IPS-NIHi7 (cell line): Measurements from ENCODE around the gene TTC21A.
"Not testable (repeated sequence)": the region's sequence is repeated elsewhere in the genome, so short reads cannot be mapped to it uniquely, and the experiment has no call there.

Experiments
- DNase-seq: peaks from one replicate; pipeline ENCODE4 v3.0.0; 2012; ENCODE audit warnings: mixed read lengths; ENCODE audit errors: extremely low spot score

The TTC21A gene, protein sequence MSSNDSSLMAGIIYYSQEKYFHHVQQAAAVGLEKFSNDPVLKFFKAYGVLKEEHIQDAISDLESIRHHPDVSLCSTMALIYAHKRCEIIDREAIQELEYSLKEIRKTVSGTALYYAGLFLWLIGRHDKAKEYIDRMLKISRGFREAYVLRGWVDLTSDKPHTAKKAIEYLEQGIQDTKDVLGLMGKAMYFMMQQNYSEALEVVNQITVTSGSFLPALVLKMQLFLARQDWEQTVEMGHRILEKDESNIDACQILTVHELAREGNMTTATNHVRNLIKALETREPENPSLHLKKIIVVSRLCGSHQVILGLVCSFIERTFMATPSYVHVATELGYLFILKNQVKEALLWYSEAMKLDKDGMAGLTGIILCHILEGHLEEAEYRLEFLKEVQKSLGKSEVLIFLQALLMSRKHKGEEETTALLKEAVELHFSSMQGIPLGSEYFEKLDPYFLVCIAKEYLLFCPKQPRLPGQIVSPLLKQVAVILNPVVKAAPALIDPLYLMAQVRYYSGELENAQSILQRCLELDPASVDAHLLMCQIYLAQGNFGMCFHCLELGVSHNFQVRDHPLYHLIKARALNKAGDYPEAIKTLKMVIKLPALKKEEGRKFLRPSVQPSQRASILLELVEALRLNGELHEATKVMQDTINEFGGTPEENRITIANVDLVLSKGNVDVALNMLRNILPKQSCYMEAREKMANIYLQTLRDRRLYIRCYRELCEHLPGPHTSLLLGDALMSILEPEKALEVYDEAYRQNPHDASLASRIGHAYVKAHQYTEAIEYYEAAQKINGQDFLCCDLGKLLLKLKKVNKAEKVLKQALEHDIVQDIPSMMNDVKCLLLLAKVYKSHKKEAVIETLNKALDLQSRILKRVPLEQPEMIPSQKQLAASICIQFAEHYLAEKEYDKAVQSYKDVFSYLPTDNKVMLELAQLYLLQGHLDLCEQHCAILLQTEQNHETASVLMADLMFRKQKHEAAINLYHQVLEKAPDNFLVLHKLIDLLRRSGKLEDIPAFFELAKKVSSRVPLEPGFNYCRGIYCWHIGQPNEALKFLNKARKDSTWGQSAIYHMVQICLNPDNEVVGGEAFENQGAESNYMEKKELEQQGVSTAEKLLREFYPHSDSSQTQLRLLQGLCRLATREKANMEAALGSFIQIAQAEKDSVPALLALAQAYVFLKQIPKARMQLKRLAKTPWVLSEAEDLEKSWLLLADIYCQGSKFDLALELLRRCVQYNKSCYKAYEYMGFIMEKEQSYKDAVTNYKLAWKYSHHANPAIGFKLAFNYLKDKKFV (N-terminal part only)

DNA sequence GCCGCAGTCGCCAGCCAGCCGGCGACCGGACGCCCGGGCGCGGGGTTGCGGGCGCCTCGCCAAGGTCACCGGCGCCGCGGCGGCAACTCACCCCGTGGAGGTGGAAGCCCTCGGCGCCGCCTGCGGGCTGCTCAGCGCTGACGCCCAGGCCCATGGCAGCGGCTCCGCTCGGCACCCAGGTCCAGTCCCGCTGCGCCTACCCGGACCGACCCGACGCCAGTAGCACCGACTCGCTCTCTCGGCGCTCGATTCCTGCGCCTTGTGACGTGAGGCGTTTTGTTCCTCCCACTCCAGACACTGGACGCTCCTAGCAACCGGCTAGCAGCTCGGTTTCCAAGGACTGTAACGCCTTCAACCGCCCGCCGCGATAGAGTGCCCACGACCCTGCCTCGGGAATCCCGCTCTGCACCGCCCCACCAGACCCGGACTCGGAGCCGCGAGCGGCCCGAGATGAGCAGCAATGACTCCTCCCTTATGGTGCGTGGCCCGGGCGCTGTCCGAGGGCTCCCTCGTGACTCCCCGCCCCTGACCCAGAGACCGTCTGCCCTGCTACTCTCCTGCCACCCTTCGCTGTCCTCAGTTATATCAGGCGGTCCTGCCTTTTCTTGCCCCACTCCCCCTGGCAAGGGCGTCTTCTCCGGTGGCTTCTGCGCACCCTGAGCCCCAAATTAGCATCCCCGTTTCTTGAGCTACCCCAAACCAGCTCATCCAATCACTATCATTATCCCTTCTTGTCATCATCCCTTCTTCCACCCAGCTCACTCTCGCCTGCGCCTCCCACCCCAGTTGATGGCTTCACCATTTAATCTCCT lies at the start of gene TTC21A, which contains the start of gene GORASP1:
Gene TTC21A (plus strand): TSS at position 293 of the 812 bp plus-strand sequence. CDS start 158 bp downstream, at position 451.
Gene GORASP1 (minus strand): TSS at position 240 of the 812 bp plus-strand sequence. CDS start 86 bp downstream, at position 154.
- DNase-seq, result peak; percentile 93

DNA sequence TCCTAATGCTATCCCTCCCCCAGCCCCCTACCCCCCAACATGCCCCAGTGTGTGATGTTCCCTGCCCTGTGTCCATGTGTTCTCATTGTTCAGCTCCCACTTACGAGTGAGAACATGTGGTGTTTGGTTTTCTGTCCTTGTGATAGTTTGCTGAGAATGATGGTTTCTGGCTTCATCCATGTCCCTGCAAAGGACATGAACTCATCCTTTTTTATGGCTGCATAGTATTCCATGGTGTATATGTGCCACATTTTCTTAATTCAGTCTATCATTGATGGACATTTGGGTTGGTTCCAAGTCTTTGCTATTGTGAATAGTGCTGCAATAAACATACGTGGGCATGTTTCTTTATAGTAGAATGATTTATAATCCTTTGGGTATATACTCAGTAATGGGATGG lies 46.3 kb upstream of the TTC21A start:
- DNase-seq, result not testable (repeated sequence)

DNA sequence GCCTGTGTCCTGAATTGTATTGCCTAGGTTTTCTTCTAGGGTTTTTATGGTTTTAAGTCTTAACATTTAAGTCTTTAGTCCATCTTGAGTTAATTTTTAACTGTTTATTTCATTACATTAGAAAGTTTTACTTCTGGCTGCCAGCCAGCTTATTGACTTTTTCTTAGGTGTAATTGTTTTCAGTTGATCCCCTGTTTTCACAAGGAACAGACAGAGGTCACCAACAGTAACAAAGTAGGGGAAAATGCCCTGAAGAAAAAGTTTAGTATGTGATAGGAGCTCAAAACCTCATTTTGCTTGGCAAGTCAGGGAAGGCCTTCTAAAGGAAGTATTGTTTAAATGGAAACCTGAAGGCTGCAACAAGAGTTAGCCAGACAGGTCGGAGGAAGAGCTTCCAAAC lies 45.3 kb upstream of the TTC21A start:
- no peak for DNase-seq

DNA sequence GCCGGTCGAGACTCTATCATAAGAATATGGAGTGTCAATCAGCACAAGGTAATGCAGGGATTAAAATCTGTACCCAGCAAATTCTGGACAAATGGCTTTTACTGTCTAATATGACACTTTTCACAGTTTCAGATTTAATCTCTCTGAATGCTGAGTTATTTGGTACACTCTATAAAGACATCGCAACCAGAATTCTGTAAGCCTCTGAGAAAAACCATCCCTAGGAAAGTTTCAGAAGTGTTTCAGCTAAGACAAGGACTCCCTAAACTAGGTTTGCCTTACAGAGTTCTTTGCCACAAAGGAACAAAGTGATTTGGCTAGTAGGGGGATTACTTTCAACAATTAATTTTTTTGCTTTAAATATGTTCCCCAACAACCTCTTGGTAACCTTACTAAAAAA lies 44.3 kb upstream of the TTC21A start:
- no peak for DNase-seq

DNA sequence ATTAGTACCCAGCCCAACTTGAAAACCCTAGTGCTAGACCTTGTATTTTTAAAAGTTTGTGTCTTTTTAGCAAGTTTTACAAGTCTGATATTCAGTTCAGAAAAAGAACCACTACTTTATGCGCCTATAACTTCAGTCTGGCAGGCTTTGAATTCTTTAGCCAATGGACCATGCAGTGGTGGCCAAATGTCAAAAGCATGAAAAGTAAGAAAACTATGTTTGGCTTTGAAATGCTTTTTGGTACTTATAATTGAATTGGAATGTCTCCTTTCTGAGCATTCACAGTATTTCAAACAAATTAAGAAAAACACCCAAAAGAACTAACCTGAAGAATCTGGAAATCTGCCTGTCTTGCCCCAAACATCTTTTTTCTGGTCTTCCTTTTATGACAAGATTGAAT lies 42.8 kb upstream of the TTC21A start:
- no peak for DNase-seq

DNA sequence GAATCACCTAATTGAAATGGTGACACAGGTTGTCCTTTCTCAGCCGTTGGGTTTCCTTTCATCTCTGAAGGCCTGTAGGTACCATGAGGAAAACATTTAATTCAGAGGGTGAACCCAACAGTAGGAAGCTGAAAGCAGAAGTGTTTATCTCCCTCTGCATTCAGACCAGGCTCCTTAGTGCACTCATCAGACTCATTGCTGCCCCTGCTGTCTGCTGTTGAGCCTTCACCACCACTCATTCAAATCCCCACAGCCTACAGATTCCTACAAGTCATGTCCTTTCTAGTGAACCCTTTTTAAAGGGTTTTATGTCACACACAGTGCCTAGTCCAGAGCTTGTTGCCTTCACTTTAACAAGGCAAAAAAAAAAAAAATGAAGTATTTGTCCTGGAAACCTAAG lies 42.3 kb upstream of the TTC21A start:
- DNase-seq, result peak; percentile 76

DNA sequence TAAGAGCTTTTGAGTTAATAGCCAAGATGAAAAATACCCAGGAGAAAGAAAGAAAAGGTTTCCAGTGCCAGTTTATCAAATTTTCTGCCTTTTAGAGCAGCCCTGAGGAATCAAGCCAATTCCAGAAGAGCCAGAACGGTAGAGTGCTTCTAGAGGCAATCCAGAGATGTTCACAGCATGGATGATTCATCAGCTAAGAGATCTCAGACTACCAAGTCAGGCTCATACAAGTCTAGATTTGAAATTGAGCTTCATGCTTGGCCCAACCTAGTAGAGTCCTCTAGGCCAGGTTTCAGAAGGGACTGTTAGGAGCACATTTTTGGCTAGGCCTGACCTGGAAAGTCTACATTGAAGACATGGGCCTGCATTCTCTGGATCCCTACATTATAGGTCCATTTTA lies 40.2 kb upstream of the TTC21A start:
- DNase-seq, result no peak

DNA sequence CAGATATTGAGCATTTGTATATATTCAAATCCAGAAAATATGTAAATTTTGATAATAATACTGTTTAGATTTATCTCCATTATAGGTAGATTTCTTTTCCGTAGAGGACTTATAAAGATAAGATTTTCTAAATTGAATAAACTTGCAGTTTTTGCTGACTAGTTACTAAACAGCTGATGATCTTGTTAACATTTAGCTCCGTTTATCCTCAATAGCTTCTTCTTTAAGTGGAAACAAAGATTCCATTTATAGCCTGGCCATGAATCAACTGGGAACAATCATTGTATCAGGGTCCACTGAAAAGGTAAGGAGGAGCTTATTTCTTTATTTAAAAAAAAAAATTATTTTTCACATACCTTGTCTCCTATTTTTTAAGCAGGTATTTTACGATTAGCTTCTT lies 38.9 kb upstream of the TTC21A start:
- no peak for DNase-seq

DNA sequence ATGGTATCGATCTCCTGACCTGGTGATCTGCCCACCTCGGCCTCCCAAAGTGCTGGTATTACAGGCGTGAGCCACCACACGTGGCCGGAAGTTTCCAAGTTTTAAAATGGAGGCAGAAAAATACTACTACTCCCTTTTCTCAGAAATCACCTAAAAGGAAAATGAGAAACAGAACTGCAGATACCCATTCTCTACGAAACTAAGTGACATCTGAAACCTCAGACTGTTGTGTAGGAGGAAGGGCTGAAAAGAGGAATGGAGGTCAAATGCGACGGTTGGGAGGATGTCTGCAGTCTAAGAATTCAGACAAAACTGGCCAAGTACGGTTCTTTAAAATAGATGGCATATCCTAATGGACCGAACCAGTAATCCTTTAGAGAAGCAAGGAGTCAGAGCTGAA lies 31.6 kb upstream of the TTC21A start:
- DNase-seq, result no peak

DNA sequence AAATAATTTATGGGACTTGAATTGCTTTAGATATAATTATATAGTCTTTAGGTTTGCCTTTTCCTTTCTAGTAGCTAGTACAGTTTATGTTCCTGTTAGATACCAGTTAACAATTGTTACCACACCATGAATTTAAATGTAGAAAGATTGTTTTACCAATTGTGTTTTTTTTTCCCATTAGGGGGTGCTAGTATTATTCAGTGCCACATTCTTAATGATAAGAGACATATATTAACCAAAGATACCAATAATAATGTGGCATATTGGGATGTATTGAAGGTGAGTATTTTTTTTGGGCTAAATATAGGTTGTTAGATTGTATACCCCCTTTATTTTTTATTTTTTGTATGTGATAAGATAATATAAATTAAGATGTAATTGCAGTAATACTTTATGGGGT lies 27.9 kb upstream of the TTC21A start:
- DNase-seq, result no peak

DNA sequence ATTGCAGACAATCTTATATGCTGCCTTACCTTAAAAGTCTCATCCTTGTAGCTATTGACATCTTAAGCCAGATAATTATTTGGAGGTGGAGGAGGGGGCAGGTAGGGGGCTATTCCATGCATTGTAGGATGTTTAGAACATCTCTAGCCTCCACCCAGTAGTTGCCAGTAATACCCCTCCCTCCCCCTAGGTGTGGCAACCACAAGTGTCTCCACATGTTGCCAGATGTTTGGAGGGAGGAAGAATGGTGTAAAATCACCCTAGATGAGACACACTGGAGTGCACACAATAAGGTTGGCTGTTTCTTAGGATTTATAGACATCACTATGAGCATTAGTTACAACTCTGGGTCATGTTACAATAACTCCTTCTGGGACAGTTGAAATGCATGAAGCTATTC lies 27.5 kb upstream of the TTC21A start:
- DNase-seq, result no peak

DNA sequence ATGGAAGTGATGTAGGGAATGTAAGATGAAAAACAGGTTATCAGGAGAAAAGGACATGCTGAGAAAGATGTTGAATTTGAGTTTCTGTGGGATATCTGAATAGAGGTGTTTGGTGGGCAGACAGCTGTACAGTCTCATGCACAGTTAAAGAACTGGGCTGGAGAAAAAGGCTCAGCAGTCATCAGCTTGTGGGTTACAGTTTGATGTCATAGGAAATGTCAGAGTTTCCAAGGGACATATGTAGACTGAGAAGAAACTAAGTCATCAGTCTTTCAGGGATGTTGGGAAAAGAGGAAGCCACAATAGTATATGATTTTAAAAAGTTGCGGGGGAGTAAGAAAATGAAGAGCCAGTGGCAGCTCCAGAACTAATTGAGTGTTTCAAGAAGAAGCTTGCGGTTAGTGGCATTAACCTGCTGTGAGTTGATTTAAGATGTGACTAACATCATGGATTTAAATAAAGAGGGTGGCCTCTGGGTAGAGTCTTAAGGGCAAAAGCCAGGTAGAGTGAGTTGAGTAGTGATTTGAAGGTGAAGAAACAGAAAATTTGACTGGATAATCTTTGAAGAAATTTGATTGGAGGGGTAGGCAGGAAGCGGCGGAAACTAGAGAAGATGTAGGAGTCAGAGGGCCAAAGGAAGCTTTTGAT lies 24.7 kb upstream of the TTC21A start:
- no peak for DNase-seq

DNA sequence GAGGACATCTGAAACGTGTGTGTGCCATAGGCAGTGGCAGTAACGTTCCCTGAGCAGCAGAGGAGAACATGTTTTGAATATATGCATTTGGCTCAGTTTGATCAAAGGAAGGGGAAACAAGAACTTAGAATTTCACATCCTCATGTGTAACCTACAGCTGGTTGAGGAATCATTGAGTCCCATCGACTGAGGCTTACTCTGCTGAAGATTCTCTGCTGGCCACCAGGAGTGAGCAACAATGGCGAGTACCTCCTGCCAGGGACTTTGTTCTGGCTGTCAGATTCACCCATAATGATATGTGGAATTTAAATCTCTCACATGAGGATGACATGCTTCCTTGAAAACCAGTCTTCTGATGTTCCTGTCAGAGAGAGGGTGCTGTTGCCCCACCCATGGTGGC lies 21.3 kb upstream of the TTC21A start:
- no peak for DNase-seq

DNA sequence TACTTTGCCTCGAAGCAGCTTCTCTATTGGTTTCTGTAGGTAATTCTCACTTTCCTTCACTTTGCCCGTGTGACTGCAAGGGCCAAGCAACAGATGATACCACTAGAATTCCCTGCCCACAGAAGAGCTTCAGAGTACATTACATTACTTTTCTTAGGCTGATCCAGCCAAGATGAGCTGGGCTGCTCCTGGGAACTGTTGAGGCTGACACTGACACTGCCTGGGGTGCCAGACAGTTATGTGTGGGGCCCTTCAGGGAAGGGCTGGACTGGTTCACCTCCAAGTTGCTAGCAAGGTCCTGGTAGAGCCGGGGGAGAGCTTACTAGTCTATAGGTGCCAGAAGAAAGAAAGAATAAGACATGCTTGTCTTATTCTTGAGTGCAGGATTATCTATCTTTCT lies 19.0 kb upstream of the TTC21A start:
- DNase-seq, result no peak

DNA sequence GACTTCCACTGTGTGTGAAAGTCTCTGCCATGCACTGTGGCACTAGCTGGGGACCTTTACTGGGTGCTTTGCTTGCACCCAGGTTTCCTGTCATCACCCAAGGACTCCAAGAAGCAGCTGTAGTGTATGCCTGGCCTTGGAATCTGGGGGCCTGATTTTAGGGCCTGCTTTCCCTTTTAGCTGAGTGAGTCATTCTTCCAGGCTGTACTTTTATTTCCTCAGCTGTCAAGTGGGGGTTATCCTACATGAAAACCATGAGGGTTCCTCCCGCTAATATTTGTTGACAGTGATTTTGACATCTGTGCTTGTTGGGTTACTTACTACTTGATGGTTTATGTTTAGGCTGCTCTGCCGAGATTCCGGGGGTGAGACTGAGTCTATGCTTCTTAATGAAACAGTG lies 18.6 kb upstream of the TTC21A start:
- DNase-seq, result no peak

DNA sequence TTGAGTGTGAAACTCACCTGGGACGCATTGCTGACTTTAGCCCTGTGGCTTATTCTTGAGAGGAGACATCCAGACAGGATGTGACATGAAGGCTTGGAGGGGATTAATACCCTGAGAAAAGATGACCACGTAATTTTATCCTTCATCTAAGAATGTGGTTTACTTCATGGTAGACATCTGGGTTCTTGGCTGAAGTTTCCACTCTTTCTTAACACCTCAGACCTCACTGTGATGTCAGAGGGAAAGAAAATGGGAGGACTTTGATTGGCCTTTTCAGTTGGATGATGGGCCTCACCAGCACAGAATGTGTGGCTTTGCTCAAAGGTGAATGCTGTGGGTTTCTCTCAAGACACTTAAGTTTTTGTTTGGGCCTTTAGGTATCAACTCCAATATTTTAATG lies 16.6 kb upstream of the TTC21A start:
- no peak for DNase-seq

DNA sequence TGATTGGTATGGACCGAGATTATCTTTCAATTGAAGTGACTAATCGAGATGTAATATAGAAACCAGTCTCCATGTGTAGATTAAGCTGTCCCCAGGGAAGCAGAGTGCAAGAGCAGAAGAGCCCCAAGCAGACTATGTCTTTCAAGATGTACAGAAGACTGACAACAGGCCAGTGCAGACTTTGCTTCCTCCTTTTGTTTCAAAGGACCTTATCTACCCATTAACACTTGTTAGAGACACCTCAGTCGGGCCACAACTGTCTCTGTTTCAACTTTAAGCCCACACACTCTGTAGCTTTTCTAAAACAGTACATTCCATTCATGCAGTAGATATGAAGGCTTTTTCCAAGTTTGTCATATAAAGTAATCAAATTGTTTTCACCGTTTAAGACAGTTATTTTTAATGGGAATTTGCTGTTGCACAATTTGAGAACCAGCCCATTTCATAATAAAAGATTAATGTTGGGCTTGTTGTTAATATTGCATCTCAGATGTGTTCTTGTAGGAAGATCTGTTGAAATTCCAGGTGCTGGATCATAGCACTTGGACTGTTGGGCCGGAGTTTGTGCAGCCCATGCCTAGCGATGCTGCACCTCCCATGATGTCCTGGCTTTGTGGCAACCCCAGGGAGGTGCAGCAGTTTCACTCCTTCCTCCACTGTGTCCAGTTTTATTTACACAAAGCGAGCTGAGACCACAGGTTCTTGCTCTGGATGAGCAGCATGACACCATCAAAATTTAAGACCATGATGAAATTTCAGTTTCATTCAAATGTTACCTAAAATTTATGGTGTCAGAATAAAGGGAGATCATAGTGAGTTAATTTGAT lies 12.4 kb upstream of the TTC21A start:
- DNase-seq, result no peak

DNA sequence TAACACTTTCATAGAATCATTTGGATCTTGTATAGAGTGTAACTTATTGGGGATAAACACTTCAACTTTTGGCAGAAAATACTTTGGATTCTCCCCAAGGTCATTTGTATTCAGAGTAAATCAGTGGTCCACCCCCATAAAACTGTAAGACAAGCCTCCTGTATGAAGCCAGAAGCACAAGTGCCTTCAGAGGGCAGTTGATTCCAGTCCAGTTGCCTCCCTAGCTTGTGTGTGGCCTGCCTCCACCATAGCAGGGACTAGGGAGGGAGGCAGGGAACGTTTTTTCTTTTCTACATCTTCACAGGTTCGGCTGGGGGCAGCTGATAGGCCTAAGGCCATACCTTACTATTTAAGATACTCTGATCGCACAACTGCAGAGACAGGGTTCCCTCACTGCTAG lies 11.7 kb upstream of the TTC21A start:
- no peak for DNase-seq

DNA sequence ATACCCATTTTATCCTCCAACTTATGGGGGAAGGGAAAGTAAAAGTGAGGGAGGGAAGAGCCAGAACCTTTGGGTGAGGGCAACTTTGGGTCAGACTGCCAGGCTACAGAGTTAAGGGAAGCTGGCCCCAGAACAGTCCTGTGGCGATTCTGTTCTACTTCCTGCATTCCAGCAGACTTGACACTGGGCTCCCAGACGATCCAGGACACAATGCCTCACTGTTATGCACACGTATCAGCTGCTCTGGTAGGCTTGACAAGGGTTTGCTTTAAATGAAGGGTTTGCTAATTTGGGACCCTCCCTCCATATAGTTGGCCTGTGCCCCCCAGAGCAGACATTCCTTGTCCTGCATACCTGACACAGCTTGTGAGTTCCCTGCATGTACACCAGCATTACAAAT lies 10.7 kb upstream of the TTC21A start:
- no peak for DNase-seq
